Spinal cord (tissue), 10 donors: ENCODE data around the gene HNF4A. TPM values are rescaled to one million over a fixed set of nuclear protein-coding genes. Genes with fewer than 3 reads are reported as not detected.

Source experiments
- DNase-seq, 6 donors: peaks; one replicate each; pipeline versions ENCODE4 v3.0.0 to v3.0.0-alpha.2; 2013 to 2015; ENCODE audit warnings: low spot score in 6 of 6, low read depth in 4 of 6
- H3K27ac ChIP-seq: one replicate; pipeline ENCODE4 v1.5.1; 2013; ENCODE audit warnings: low read depth, low read length, control low read depth
- H3K27me3 ChIP-seq: one replicate; pipeline ENCODE4 v1.6.1; 2013; ENCODE audit warnings: low read length; ENCODE audit not compliant: control insufficient read depth, insufficient read depth
- H3K36me3 ChIP-seq: one replicate; pipeline ENCODE4 v1.6.1; 2013; ENCODE audit warnings: low read length; ENCODE audit not compliant: control insufficient read depth, insufficient read depth
- H3K4me1 ChIP-seq: one replicate; pipeline ENCODE4 v1.6.1; 2013; ENCODE audit warnings: low read length; ENCODE audit not compliant: control insufficient read depth, insufficient read depth
- H3K4me3 ChIP-seq: one replicate; pipeline ENCODE4 v1.5.1; 2013; ENCODE audit warnings: low read depth, low read length, control low read depth
- H3K9me3 ChIP-seq: one replicate; pipeline ENCODE4 v1.6.1; 2013; ENCODE audit warnings: low read length; ENCODE audit not compliant: control insufficient read depth, insufficient read depth
- WGBS: methylation state at CpG from one replicate; pipeline ENCODE4 v1.1.5; 2013; ENCODE audit warnings: missing lambda C conversion rate; ENCODE audit not compliant: insufficient coverage; 5-methylcytosine and 5-hydroxymethylcytosine counted together
- polyA plus RNA-seq, 2 donors: library from polyadenylated mRNA; unstranded; fragments of 120-200 nt; gene quantifications; one replicate each; pipeline ENCODE4 v1.2.1, GENCODE V29; 2013; ENCODE audit not compliant: insufficient read length in 2 of 2
- small RNA-seq: library from RNA; depleted of rRNA; stranded (forward); fragments of <200 nt; gene quantifications from one replicate; pipeline ENCODE3, GENCODE V24; 2014; ENCODE audit warnings: low replicate concordance
- total RNA-seq, 2 donors: library from RNA; depleted of rRNA in 1 of 2; stranded (reverse); fragments of 120-200 nt in 1 of 2; fragments of >200 nt in 1 of 2; gene quantifications; one replicate each; pipeline versions ENCODE4 v1.2.3 to v1.2.4, GENCODE V29; 2013 to 2014
- donor health status: healthy.

The HNF4A gene
- total and polyA plus RNA-seq, 4 donors: 0.21 to 0.29 (median 0.22) TPM; not detected in 1

- peaks cover 15% of the 10 kb centered on the region for H3K4me1 ChIP-seq
- WGBS: 3% methylated on average over 54 of the region's 55 CpGs
- peak; percentile 74 to 97 (median 84) for DNase-seq
These were observed 120.4 kb downstream of the HNF4A start, which contains the start of gene TTPAL for GRCh38 chr20:44475694-44476560. TTPAL (plus strand) TSS chr20:44475874; CDS start chr20:44480000, 4,126 bp downstream.

GRCh38 chr20:44477151-44477550, 121.7 kb downstream of the HNF4A start:
- H3K9me3 ChIP-seq: no peaks in the 10 kb centered on the region
- no peak overlapping the region for H3K4me3 ChIP-seq
- no peak for DNase-seq
- no peaks in the 10 kb centered on the region for H3K27me3 ChIP-seq
- H3K27ac ChIP-seq: no peak overlapping the region
- WGBS: 93% methylated on average over 3 of the region's 3 CpGs
- peaks cover 15% of the 10 kb centered on the region for H3K4me1 ChIP-seq
- peaks cover 22% of the 10 kb centered on the region for H3K36me3 ChIP-seq

More at GRCh38 chr20:44475694-44476560, 120.4 kb downstream of the HNF4A start, which contains the start of gene TTPAL:
- H3K27me3 ChIP-seq: no peaks in the 10 kb centered on the region
- peak within 1 kb of the TSS; percentile 67 for H3K27ac ChIP-seq
- H3K4me3 ChIP-seq: peak within 1 kb of the TSS; percentile 76
- peaks cover 19% of the 10 kb centered on the region for H3K36me3 ChIP-seq
- H3K9me3 ChIP-seq: no peaks in the 10 kb centered on the region

GRCh38 chr20:44478206-44478605, 122.7 kb downstream of the HNF4A start:
- H3K4me1 ChIP-seq: peaks cover 15% of the 10 kb centered on the region
- no peaks in the 10 kb centered on the region for H3K27me3 ChIP-seq
- H3K9me3 ChIP-seq: no peaks in the 10 kb centered on the region
- no peak overlapping the region for H3K4me3 ChIP-seq
- H3K27ac ChIP-seq: no peak overlapping the region
- DNase-seq: no peak
- H3K36me3 ChIP-seq: peaks cover 25% of the 10 kb centered on the region
- WGBS: 76% methylated on average over 2 of the region's 6 CpGs

GRCh38 chr20:44479643-44480042, 124.1 kb downstream of the HNF4A start:
- H3K27me3 ChIP-seq: no peaks in the 10 kb centered on the region
- WGBS: 85% methylated on average over 4 of the region's 5 CpGs
- peaks cover 15% of the 10 kb centered on the region for H3K4me1 ChIP-seq
- DNase-seq: no peak
- no peak overlapping the region for H3K4me3 ChIP-seq
- peaks cover 29% of the 10 kb centered on the region for H3K36me3 ChIP-seq
- no peak overlapping the region for H3K27ac ChIP-seq
- H3K9me3 ChIP-seq: no peaks in the 10 kb centered on the region

GRCh38 chr20:44480097-44480496, 124.6 kb downstream of the HNF4A start:
- Histone ChIP-seq H3K36me3 (peaks cover 34% of the 10 kb centered on the region), H3K27ac (no peak overlapping the region), H3K9me3 (no peaks in the 10 kb centered on the region), H3K27me3 (no peaks in the 10 kb centered on the region), H3K4me3 (no peak overlapping the region), H3K4me1 (peaks cover 15% of the 10 kb centered on the region)
- WGBS: 96% methylated on average over 14 of the region's 18 CpGs
- DNase-seq: no peak

- 88% methylated on average over 3 of the region's 6 CpGs for WGBS
These were observed 126.4 kb downstream of the HNF4A start for GRCh38 chr20:44481719-44482416.

GRCh38 chr20:44483112-44483511, 127.6 kb downstream of the HNF4A start:
- no peaks in the 10 kb centered on the region for H3K9me3 ChIP-seq
- no peaks in the 10 kb centered on the region for H3K4me1 ChIP-seq
- no peak overlapping the region for H3K4me3 ChIP-seq
- H3K36me3 ChIP-seq: peaks cover 41% of the 10 kb centered on the region
- DNase-seq: no peak
- H3K27ac ChIP-seq: no peak overlapping the region
- 96% methylated on average over 5 of the region's 5 CpGs for WGBS
- no peaks in the 10 kb centered on the region for H3K27me3 ChIP-seq

More at GRCh38 chr20:44481719-44482416, 126.4 kb downstream of the HNF4A start:
- no peak for DNase-seq
- H3K4me1 ChIP-seq: no peaks in the 10 kb centered on the region
- no peaks in the 10 kb centered on the region for H3K27me3 ChIP-seq
- H3K36me3 ChIP-seq: peaks cover 35% of the 10 kb centered on the region
- H3K4me3 ChIP-seq: no peak overlapping the region
- no peaks in the 10 kb centered on the region for H3K9me3 ChIP-seq
- H3K27ac ChIP-seq: no peak overlapping the region

Small RNA genes within 50 kb of the gene (small RNA-seq; reads per million reads assigned to genes)
- gene MIR3646: not detected
- gene RF00019: not detected
- gene RPL37AP1: 0.34 reads per million, percentile 35 among the genes with 10 or more reads in this experiment

Other genes with a start within 250 kb of the HNF4A start
- 1 to 10 TPM; 1.7 to 2.5 TPM for gene JPH2, start 168.5 kb upstream of the HNF4A start, total RNA-seq
- gene JPH2, start 168.5 kb upstream of the HNF4A start, polyA plus RNA-seq: 1 to 10 TPM; 1.4 to 1.6 TPM
- 10 to 100 TPM; 35.2 to 38.1 TPM for gene OSER1, start 144.9 kb upstream of the HNF4A start, total RNA-seq
- 10 to 100 TPM; 31.4 to 34.1 TPM for gene OSER1, start 144.9 kb upstream of the HNF4A start, polyA plus RNA-seq
- 10 to 100 TPM; 24.5 to 26.0 TPM for gene GDAP1L1, start 108.4 kb upstream of the HNF4A start, total RNA-seq
- gene GDAP1L1, start 108.4 kb upstream of the HNF4A start, polyA plus RNA-seq: 100 to 1,000 TPM; 134 to 137 TPM
- 10 to 100 TPM; 12.5 to 16.5 TPM for gene FITM2, start 44.5 kb upstream of the HNF4A start, total RNA-seq
- 10 to 100 TPM; 14.1 to 14.2 TPM for gene FITM2, start 44.5 kb upstream of the HNF4A start, polyA plus RNA-seq
- gene R3HDML, start 18.7 kb upstream of the HNF4A start, total RNA-seq: under 1 TPM in 1 of 2 donors, not detected in 1; 0.11 TPM
- gene R3HDML, start 18.7 kb upstream of the HNF4A start, polyA plus RNA-seq: under 1 TPM in 1 of 2 donors, not detected in 1; 0.12 TPM
- 10 to 100 TPM in 1 of 2 donors, 1 to 10 TPM in 1; 7.8 to 11.4 TPM for gene TTPAL, start 120.2 kb downstream of the HNF4A start, total RNA-seq
- gene TTPAL, start 120.2 kb downstream of the HNF4A start, polyA plus RNA-seq: 10 to 100 TPM; 15.5 to 15.9 TPM
- 10 to 100 TPM; 54.9 to 86.9 TPM for gene SERINC3, start 166.4 kb downstream of the HNF4A start, total RNA-seq
- gene SERINC3, start 166.4 kb downstream of the HNF4A start, polyA plus RNA-seq: 10 to 100 TPM; 93.0 to 95.5 TPM
- gene PKIG, start 226.9 kb downstream of the HNF4A start, total RNA-seq: 100 to 1,000 TPM in 1 of 2 donors, 10 to 100 TPM in 1; 25.5 to 107 TPM
- 10 to 100 TPM; 64.9 to 67.2 TPM for gene PKIG, start 226.9 kb downstream of the HNF4A start, polyA plus RNA-seq